SU-DHL-6 (cell line): Measurements from ENCODE around the gene STK4.
A peak's percentile ranks its signal among the peaks of the same experiment; 100 is the strongest.

Experiments used
- H2AFZ ChIP-seq: fragments of 200-600 bp; sonication (generic); 2 replicates; pipeline ENCODE4 v1.6.1; 2014; ENCODE audit warnings: low read depth, mild to moderate bottlenecking, moderate library complexity, mixed read lengths, antibody characterized with exemption, low read length; ENCODE audit not compliant: severe bottlenecking
- H3F3A ChIP-seq: fragments of 200-600 bp; shearing (Covaris generic); 2 replicates; pipeline ENCODE4 v1.6.0; 2016; ENCODE audit warnings: antibody characterized with exemption, mild to moderate bottlenecking; ENCODE audit not compliant: insufficient read depth
- H3K27ac ChIP-seq: fragments of 200-600 bp; sonication (generic); 2 replicates; pipeline ENCODE4 v1.5.1; 2016; ENCODE audit warnings: low read depth, mild to moderate bottlenecking, low read length, moderate library complexity, mixed read lengths
- H3K27me3 ChIP-seq: fragments of 200-600 bp; sonication (generic), shearing (Covaris generic); 2 replicates; pipeline ENCODE4 v1.6.0; 2014; ENCODE audit warnings: mild to moderate bottlenecking, low read length
- H3K36me3 ChIP-seq: fragments of 200-600 bp; sonication (generic); 2 replicates; pipeline ENCODE4 v1.6.1; 2014; ENCODE audit warnings: mild to moderate bottlenecking, low read length, mixed read lengths
- H3K4me2 ChIP-seq: fragments of 300-600, 200-600 bp; shearing (Covaris generic), sonication (generic); 2 replicates; pipeline ENCODE4 v1.6.0; 2014; ENCODE audit warnings: low read length, low read depth, mild to moderate bottlenecking; ENCODE audit not compliant: poor library complexity, severe bottlenecking
- H3K4me3 ChIP-seq: fragments of 200-600 bp; sonication (generic); 2 replicates; pipeline ENCODE4 v1.5.1; 2014; ENCODE audit warnings: antibody characterized with exemption, low read length, mild to moderate bottlenecking, mixed read lengths; ENCODE audit not compliant: insufficient read depth, poor library complexity, severe bottlenecking
- H3K79me2 ChIP-seq: fragments of 200-600 bp; sonication (generic); 2 replicates; pipeline ENCODE4 v1.6.1; 2014; ENCODE audit warnings: mild to moderate bottlenecking, low read length, moderate library complexity; ENCODE audit not compliant: insufficient read depth
- H3K9ac ChIP-seq: fragments of 200-600 bp; sonication (generic); 2 replicates; pipeline ENCODE4 v1.7.0; 2014; ENCODE audit warnings: mild to moderate bottlenecking, low read length
- H3K9me2 ChIP-seq: fragments of 200-600 bp; sonication (generic); replicated peaks from 2 replicates; pipeline ENCODE4 v1.6.1; 2014; ENCODE audit warnings: low read length; ENCODE audit not compliant: insufficient read depth
- H3K9me3 ChIP-seq: fragments of 200-600 bp; sonication (generic); 2 replicates; pipeline ENCODE4 v1.6.1; 2014; ENCODE audit warnings: low read length, mixed read lengths; ENCODE audit not compliant: insufficient read depth
- H4K20me1 ChIP-seq: fragments of 200-600 bp; sonication (generic); 2 replicates; pipeline ENCODE4 v1.6.1; 2014; ENCODE audit warnings: low read depth, mild to moderate bottlenecking, antibody characterized with exemption, low read length, moderate library complexity, mixed read lengths
- EZH2phosphoT487 ChIP-seq: fragments of 200-600 bp; sonication (generic), shearing (Covaris generic); conservative IDR thresholded peaks from 2 replicates; pipeline ENCODE4 v1.6.1; 2018; ENCODE audit warnings: mild to moderate bottlenecking, antibody characterized with exemption, low read length, moderate library complexity, mixed read lengths
- TF ChIP-seq, protein P1 (sequence below): fragments of 200-600 bp; sonication (generic); IDR thresholded peaks from one replicate; pipeline ENCODE4 v1.5.1; 2017; ENCODE audit warnings: antibody characterized with exemption, mild to moderate bottlenecking, low read length, moderate library complexity; ENCODE audit not compliant: insufficient read depth, poor library complexity, severe bottlenecking

Gene STK4

DNA sequence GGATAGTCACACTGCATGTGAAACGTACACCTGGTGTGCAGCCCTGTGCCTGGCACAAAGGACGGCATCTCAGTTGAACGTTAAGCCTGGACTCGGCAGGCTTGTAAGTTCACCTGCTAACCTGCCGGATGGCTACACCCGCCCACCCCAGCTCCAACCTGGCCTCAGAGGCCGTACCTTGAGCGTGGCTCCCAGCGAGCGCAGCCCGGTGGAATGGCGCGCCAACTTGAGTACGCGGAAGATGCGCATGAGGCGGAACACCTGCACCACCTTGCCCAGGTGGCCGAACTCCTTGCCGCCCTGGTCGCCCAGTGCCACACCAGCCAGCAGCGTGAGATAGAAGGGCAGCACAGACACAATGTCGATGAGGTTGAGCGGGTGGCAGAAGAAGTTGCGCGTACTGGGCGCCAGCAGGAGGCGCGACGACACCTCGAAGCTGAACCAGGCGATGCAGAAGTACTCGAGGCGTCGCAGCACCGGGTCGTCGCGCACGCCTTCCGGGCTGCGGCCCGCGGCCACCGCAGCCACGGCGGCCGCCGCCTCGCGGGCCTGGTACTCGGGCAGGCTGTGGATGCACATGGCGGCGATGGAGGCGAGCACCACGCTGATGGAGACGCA, 131.3 kb downstream of the STK4 start:
- H3K27ac ChIP-seq, result no peak overlapping the region

DNA sequence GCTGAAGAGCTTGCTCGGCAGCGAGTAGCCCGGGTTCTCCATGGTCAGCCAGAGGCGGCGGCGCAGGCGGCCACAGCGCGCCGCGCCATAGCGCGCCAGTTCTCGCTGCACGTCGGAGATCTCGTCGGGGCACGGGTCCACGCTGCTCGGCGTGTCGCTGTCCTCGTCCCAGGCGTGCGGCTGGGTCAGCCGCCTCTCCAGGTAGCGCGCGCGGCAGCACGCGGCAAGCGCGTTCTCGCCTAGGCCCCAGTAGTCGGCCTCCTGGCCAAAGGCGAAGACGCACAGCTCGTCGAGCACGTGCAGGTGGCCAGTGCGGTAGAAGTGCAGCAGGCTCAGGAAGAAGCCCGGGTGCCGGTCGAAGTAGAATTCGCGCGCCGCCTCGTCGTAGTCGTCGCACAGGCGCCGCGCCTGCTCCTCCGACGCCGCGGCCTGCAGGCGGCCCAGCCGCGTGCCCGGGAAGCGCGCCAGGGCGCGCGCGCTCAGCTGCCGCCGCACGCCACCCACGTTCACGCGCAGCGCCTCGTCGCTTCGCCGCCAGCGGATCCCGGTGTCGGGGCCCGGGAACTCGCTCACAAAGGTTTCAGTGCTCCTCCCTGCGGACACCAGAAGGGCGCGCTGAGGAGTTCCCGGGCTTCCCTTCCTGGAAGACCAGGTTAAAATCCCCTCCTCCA, 131.9 kb downstream of the STK4 start:
- no peaks in the 10 kb centered on the region for H3F3A ChIP-seq
- H3K36me3 ChIP-seq, result no peaks in the 10 kb centered on the region
- H4K20me1 ChIP-seq, result no peaks in the 10 kb centered on the region
- no peaks in the 10 kb centered on the region for H3K27me3 ChIP-seq
- H2AFZ ChIP-seq, result no peak overlapping the region
- H3K27ac ChIP-seq, result no peak overlapping the region
- no peaks in the 10 kb centered on the region for H3K9me2 ChIP-seq
- no peak overlapping the region for H3K9ac ChIP-seq
- H3K9me3 ChIP-seq, result no peaks in the 10 kb centered on the region
- H3K4me3 ChIP-seq, result no peak overlapping the region
- no peak overlapping the region for H3K4me2 ChIP-seq
- no peaks in the 10 kb centered on the region for H3K79me2 ChIP-seq
- TF ChIP-seq, protein P1, sequence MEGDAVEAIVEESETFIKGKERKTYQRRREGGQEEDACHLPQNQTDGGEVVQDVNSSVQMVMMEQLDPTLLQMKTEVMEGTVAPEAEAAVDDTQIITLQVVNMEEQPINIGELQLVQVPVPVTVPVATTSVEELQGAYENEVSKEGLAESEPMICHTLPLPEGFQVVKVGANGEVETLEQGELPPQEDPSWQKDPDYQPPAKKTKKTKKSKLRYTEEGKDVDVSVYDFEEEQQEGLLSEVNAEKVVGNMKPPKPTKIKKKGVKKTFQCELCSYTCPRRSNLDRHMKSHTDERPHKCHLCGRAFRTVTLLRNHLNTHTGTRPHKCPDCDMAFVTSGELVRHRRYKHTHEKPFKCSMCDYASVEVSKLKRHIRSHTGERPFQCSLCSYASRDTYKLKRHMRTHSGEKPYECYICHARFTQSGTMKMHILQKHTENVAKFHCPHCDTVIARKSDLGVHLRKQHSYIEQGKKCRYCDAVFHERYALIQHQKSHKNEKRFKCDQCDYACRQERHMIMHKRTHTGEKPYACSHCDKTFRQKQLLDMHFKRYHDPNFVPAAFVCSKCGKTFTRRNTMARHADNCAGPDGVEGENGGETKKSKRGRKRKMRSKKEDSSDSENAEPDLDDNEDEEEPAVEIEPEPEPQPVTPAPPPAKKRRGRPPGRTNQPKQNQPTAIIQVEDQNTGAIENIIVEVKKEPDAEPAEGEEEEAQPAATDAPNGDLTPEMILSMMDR, result no peak
- no peak for TF ChIP-seq EZH2phosphoT487

More for the DNA sequence above, 131.3 kb downstream of the STK4 start:
- Histone ChIP-seq H3K9me2 (no peaks in the 10 kb centered on the region), H3K79me2 (no peaks in the 10 kb centered on the region), H3K9me3 (no peaks in the 10 kb centered on the region), H3K4me3 (no peak overlapping the region), H3F3A (no peaks in the 10 kb centered on the region), H3K4me2 (no peak overlapping the region), H3K9ac (no peak overlapping the region), H3K27me3 (no peaks in the 10 kb centered on the region), H4K20me1 (no peaks in the 10 kb centered on the region), H2AFZ (no peak overlapping the region), H3K36me3 (no peaks in the 10 kb centered on the region)
- no peak for TF ChIP-seq EZH2phosphoT487
- TF ChIP-seq, protein P1, result no peak

- no peak within 1 kb of the TSS for H3K27ac ChIP-seq
- H4K20me1 ChIP-seq, result no peaks in the 10 kb centered on the region
- H3K9me2 ChIP-seq, result no peaks in the 10 kb centered on the region
- H3K4me2 ChIP-seq, result no peak within 1 kb of the TSS
- H3F3A ChIP-seq, result no peaks in the 10 kb centered on the region
- H3K79me2 ChIP-seq, result no peaks in the 10 kb centered on the region
- H3K27me3 ChIP-seq, result no peaks in the 10 kb centered on the region
- peak within 1 kb of the TSS; percentile 69 for H2AFZ ChIP-seq
- no peak within 1 kb of the TSS for H3K9ac ChIP-seq
- TF ChIP-seq, protein P1, result no peak
- no peak for TF ChIP-seq EZH2phosphoT487
- no peak within 1 kb of the TSS for H3K4me3 ChIP-seq
- no peaks in the 10 kb centered on the region for H3K9me3 ChIP-seq
- H3K36me3 ChIP-seq, result no peaks in the 10 kb centered on the region
These were observed 134.4 kb downstream of the STK4 start, which contains the start of gene KCNS1 for GRCh38 chr20:45100563-45101245. TSS of gene KCNS1 (minus strand) at chr20:45101127. CDS start at chr20:45099236, 1,891 bp downstream.
